ENCODE results near the gene BIRC3. TPM values are rescaled to one million over a fixed set of nuclear protein-coding genes. Genes with fewer than 3 reads are reported as not detected.
A peak's percentile ranks its signal among the peaks of the same experiment; 100 is the strongest.

The BIRC3 gene
- total RNA-seq, 1 experiment from 2014 or later: 4.7 TPM

GRCh38 chr11:102292933-102293332 is 24.4 kb upstream of the BIRC3 start (continued):
- TF ChIP-seq, protein P1, sequence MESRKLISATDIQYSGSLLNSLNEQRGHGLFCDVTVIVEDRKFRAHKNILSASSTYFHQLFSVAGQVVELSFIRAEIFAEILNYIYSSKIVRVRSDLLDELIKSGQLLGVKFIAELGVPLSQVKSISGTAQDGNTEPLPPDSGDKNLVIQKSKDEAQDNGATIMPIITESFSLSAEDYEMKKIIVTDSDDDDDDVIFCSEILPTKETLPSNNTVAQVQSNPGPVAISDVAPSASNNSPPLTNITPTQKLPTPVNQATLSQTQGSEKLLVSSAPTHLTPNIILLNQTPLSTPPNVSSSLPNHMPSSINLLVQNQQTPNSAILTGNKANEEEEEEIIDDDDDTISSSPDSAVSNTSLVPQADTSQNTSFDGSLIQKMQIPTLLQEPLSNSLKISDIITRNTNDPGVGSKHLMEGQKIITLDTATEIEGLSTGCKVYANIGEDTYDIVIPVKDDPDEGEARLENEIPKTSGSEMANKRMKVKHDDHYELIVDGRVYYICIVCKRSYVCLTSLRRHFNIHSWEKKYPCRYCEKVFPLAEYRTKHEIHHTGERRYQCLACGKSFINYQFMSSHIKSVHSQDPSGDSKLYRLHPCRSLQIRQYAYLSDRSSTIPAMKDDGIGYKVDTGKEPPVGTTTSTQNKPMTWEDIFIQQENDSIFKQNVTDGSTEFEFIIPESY (IDR thresholded peaks at IDR 0.05; ENCODE audit: extremely low read depth, insufficient replicate concordance, low read length): no peak
- TF ChIP-seq JUND (IDR thresholded peaks at IDR 0.05) (no peak), ZFX (IDR thresholded peaks at IDR 0.05) (no peak), SP1 (IDR thresholded peaks at IDR 0.05; ENCODE audit: low read depth) (no peak)

DNA sequence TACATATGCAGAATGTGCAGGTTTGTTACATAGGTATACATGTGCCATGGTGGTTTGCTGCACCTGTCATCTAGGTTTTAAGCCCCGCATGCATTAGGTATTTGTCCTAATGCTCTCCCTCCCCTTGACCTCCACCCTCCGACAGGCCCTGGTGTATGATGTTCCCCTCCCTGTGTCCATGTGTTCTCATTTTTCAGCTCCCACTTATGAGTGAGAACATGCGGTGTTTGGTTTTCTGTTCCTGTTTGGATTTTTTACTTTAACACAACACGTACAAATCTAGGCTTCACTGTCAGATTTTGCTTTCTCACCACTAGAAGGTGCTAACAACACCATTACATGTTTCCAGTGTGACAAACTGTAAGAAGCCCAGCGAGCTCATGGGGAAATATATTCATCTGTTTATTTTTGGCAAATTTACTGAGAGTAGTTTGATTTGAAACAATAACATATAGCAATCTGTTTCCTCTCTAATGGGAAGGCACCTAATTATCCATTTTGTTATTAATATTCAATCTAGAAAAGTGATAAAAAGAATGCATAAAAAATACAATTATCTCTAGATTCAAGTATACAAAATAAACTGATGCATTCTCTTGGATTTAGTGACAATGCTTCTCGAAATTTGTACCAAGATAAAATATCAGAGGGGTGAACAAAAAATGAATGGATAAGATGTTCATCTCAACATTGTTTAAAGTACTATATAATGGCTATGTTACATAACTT is 23.2 kb upstream of the BIRC3 start:
- ChIA-PET RAD21 (ENCODE audit: low non-redundant PET in 1 of 2, low total read pairs in 2 of 2, uncharacterized antibody in 2 of 2, unreplicated experiment in 2 of 2) (interaction anchor here (0.6 to 1.7 kb wide), 3 partner anchors 12 to 307 kb away, joined by 3 to 8 read pairs (median 5); no protein-coding TSS in a partner anchor), CTCF (interaction anchor here (0.6 to 2.8 kb wide), 23 partner anchors 10 to 533 kb away, joined by 3 to 27 read pairs (median 4); no protein-coding TSS in a partner anchor), POLR2A (interaction anchor here (0.7 to 1.3 kb wide), 4 partner anchors 9 to 372 kb away, joined by 3 to 7 read pairs (median 3); no protein-coding TSS in a partner anchor)
- H3K27ac ChIP-seq (ENCODE audit: low read depth, low read length): no peak overlapping the region
- no TSS peak for BruUV-seq (replicated peaks)
- DNase-seq (ENCODE audit: low read depth, low spot score) (peak; percentile 62), ATAC-seq (peak; percentile 95)
- H2AFZ ChIP-seq (ENCODE audit: low read depth, low read length, poor library complexity, severe bottlenecking): peak overlapping the region; percentile 25
- no peaks in the 10 kb centered on the region for H3K27me3 ChIP-seq (ENCODE audit: insufficient read depth, low read length)
- intact Hi-C loops (cut with micrococcal nuclease): no loop called here
- H3K36me3 ChIP-seq (ENCODE audit: control insufficient read depth in 1 of 2, insufficient read depth in 2 of 2, low read length in 2 of 2): no peaks in the 10 kb centered on the region
- no peaks in the 10 kb centered on the region for H3K79me2 ChIP-seq (ENCODE audit: insufficient read depth, low read length)
- no peaks in the 10 kb centered on the region for H3K9me3 ChIP-seq (ENCODE audit: control insufficient read depth in 1 of 2, insufficient read depth in 1 of 2, low read depth in 1 of 2, low read length in 2 of 2)
- H3K9me2 ChIP-seq (ENCODE audit: insufficient read depth): no peaks in the 10 kb centered on the region
- no peak overlapping the region for H3K9ac ChIP-seq (ENCODE audit: low read length)
- H3K4me3 ChIP-seq (replicated peaks in 1 of 2; ENCODE audit: low read depth in 1 of 2, low read length in 2 of 2): no peak overlapping the region
- peaks cover 0 to 3% of the 10 kb centered on the region in 2 experiments; a peak in 1 of 4 replicates for H3K4me1 ChIP-seq (ENCODE audit: control insufficient read depth in 1 of 2, insufficient read depth in 2 of 2, low read length in 2 of 2)
- H4K20me1 ChIP-seq (ENCODE audit: insufficient read depth): no peaks in the 10 kb centered on the region
- peak overlapping the region; percentile 58 for H3K4me2 ChIP-seq (ENCODE audit: low read length)
- peak; percentile 26; the same call in 1 of the 2 replicates for TF ChIP-seq MAX (IDR thresholded peaks at IDR 0.05)
- TF ChIP-seq CEBPB (IDR thresholded peaks at IDR 0.05; ENCODE audit: low read depth): no peak
- TF ChIP-seq EZH2phosphoT487 (IDR thresholded peaks at IDR 0.05; ENCODE audit: borderline replicate concordance): no peak
- no peak for TF ChIP-seq SIN3A (IDR thresholded peaks at IDR 0.05; ENCODE audit: low read depth)
- no peak for TF ChIP-seq EZH2 (IDR thresholded peaks at IDR 0.05)
- TF ChIP-seq TCF7L2 (IDR thresholded peaks at IDR 0.05; ENCODE audit: borderline replicate concordance, extremely low read depth, insufficient read depth, insufficient read length): no peak
- peak; percentile 39 for TF ChIP-seq YY1 (IDR thresholded peaks at IDR 0.05; ENCODE audit: extremely low read depth, insufficient replicate concordance, low read depth, low read length)
- no peak for TF ChIP-seq EGR1 (IDR thresholded peaks at IDR 0.05; ENCODE audit: low read depth)
- TF ChIP-seq ZFX (IDR thresholded peaks at IDR 0.05): no peak
- TF ChIP-seq, protein P2, sequence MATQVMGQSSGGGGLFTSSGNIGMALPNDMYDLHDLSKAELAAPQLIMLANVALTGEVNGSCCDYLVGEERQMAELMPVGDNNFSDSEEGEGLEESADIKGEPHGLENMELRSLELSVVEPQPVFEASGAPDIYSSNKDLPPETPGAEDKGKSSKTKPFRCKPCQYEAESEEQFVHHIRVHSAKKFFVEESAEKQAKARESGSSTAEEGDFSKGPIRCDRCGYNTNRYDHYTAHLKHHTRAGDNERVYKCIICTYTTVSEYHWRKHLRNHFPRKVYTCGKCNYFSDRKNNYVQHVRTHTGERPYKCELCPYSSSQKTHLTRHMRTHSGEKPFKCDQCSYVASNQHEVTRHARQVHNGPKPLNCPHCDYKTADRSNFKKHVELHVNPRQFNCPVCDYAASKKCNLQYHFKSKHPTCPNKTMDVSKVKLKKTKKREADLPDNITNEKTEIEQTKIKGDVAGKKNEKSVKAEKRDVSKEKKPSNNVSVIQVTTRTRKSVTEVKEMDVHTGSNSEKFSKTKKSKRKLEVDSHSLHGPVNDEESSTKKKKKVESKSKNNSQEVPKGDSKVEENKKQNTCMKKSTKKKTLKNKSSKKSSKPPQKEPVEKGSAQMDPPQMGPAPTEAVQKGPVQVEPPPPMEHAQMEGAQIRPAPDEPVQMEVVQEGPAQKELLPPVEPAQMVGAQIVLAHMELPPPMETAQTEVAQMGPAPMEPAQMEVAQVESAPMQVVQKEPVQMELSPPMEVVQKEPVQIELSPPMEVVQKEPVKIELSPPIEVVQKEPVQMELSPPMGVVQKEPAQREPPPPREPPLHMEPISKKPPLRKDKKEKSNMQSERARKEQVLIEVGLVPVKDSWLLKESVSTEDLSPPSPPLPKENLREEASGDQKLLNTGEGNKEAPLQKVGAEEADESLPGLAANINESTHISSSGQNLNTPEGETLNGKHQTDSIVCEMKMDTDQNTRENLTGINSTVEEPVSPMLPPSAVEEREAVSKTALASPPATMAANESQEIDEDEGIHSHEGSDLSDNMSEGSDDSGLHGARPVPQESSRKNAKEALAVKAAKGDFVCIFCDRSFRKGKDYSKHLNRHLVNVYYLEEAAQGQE (IDR thresholded peaks at IDR 0.05; ENCODE audit: low read depth): no peak
- TF ChIP-seq CBX3 (IDR thresholded peaks at IDR 0.05; ENCODE audit: low read depth): peak; percentile 69; the same call in 1 of the 2 replicates
- no peak for TF ChIP-seq SRF (IDR thresholded peaks at IDR 0.05; ENCODE audit: low read depth)
- TF ChIP-seq ELF1 (IDR thresholded peaks at IDR 0.05; ENCODE audit: borderline replicate concordance, low read depth): no peak
- no peak for TF ChIP-seq POLR2A (IDR thresholded peaks at IDR 0.05; ENCODE audit: borderline replicate concordance, extremely low read depth, insufficient read depth, insufficient read length)
- TF ChIP-seq ATF3 (IDR thresholded peaks at IDR 0.05): no peak
- TF ChIP-seq RAD21 (IDR thresholded peaks at IDR 0.05; ENCODE audit: low read depth): peak; percentile 70
